Endothelial cell (in vitro differentiated cells): ENCODE data around the gene MAB21L1. TPM values are rescaled to one million over a fixed set of nuclear protein-coding genes. Genes with fewer than 3 reads are reported as not detected.

Experiments used
- DNase-seq: peaks from one replicate; pipeline ENCODE4 v3.0.0; 2021; ENCODE audit warnings: low spot score
- H3K27ac Mint-ChIP-seq: one replicate; pipeline ENCODE4 v1.8.0; 2021; ENCODE audit warnings: mixed read lengths, inconsistent platforms; ENCODE audit not compliant: unreplicated experiment
- H3K27me3 Mint-ChIP-seq: one replicate; pipeline ENCODE4 v1.8.0; 2021; ENCODE audit warnings: mild to moderate bottlenecking, moderate library complexity, mixed read lengths, inconsistent platforms; ENCODE audit not compliant: unreplicated experiment
- H3K36me3 Mint-ChIP-seq: one replicate; pipeline ENCODE4 v1.8.0; 2021; ENCODE audit warnings: mild to moderate bottlenecking, low read depth, mixed read lengths, inconsistent platforms; ENCODE audit not compliant: unreplicated experiment
- H3K4me1 Mint-ChIP-seq: one replicate; pipeline ENCODE4 v1.8.0; 2021; ENCODE audit warnings: mild to moderate bottlenecking, mixed read lengths, inconsistent platforms; ENCODE audit not compliant: unreplicated experiment
- H3K4me3 Mint-ChIP-seq: one replicate; pipeline ENCODE4 v1.8.0; 2021; ENCODE audit warnings: mild to moderate bottlenecking, mixed read lengths, inconsistent platforms; ENCODE audit not compliant: unreplicated experiment
- H3K9me3 Mint-ChIP-seq: one replicate; pipeline ENCODE4 v1.8.0; 2021; ENCODE audit warnings: mixed read lengths, inconsistent platforms; ENCODE audit not compliant: unreplicated experiment
- CTCF ChIP-seq: fragments of 200-600 bp; sonication (generic); IDR thresholded peaks from one replicate; pipeline ENCODE4 v1.5.0; 2021; ENCODE audit warnings: antibody characterized with exemption; ENCODE audit not compliant: unreplicated experiment
- total RNA-seq: library from RNA; stranded (reverse); fragmentation: NEBNext Ultra II Directional; extraction: Animal tissue kit (Norgen Biotek cat#: 25700); gene quantifications from one replicate; pipeline ENCODE4 v1.2.1, GENCODE V29; 2021; ENCODE audit not compliant: unreplicated experiment

The MAB21L1 gene
- total RNA-seq, 1 donor from 2014 or later = 0.13 TPM

- H3K27ac Mint-ChIP-seq = no peak overlapping the region
- H3K4me1 Mint-ChIP-seq = no peaks in the 10 kb centered on the region
- H3K36me3 Mint-ChIP-seq = no peaks in the 10 kb centered on the region
- no peak for DNase-seq
- TF ChIP-seq CTCF = no peak
- H3K4me3 Mint-ChIP-seq = no peak overlapping the region
- H3K9me3 Mint-ChIP-seq = no peaks in the 10 kb centered on the region
- H3K27me3 Mint-ChIP-seq = no peaks in the 10 kb centered on the region
Measured at GRCh38 chr13:35460061-35460460, 16.4 kb downstream of the MAB21L1 start.

- H3K4me1 Mint-ChIP-seq = no peaks in the 10 kb centered on the region
- H3K36me3 Mint-ChIP-seq = no peaks in the 10 kb centered on the region
- H3K9me3 Mint-ChIP-seq = no peaks in the 10 kb centered on the region
- H3K27me3 Mint-ChIP-seq = no peaks in the 10 kb centered on the region
- H3K27ac Mint-ChIP-seq = no peak overlapping the region
- no peak for TF ChIP-seq CTCF
- DNase-seq = no peak
- no peak overlapping the region for H3K4me3 Mint-ChIP-seq
Measured at GRCh38 chr13:35457258-35457657, 19.2 kb downstream of the MAB21L1 start.

- Mint-ChIP-seq H3K36me3 (no peaks in the 10 kb centered on the region), H3K27me3 (no peaks in the 10 kb centered on the region), H3K9me3 (no peaks in the 10 kb centered on the region), H3K27ac (no peak overlapping the region), H3K4me3 (no peak overlapping the region), H3K4me1 (no peaks in the 10 kb centered on the region)
- DNase-seq = no peak
- no peak for TF ChIP-seq CTCF
Measured at GRCh38 chr13:35455022-35455421, 21.5 kb downstream of the MAB21L1 start.

- no peak overlapping the region for H3K4me3 Mint-ChIP-seq
- no peak for DNase-seq
- no peaks in the 10 kb centered on the region for H3K36me3 Mint-ChIP-seq
- TF ChIP-seq CTCF = no peak
- no peaks in the 10 kb centered on the region for H3K4me1 Mint-ChIP-seq
- H3K9me3 Mint-ChIP-seq = no peaks in the 10 kb centered on the region
- H3K27ac Mint-ChIP-seq = no peak overlapping the region
- no peaks in the 10 kb centered on the region for H3K27me3 Mint-ChIP-seq
Measured at GRCh38 chr13:35449821-35450220, 26.7 kb downstream of the MAB21L1 start.

- TF ChIP-seq CTCF = no peak
Measured at GRCh38 chr13:35448465-35448864, 28.0 kb downstream of the MAB21L1 start.

More at GRCh38 chr13:35448465-35448864, 28.0 kb downstream of the MAB21L1 start:
- Mint-ChIP-seq H3K27me3 (no peaks in the 10 kb centered on the region), H3K27ac (no peak overlapping the region), H3K36me3 (no peaks in the 10 kb centered on the region), H3K4me1 (no peaks in the 10 kb centered on the region), H3K4me3 (no peak overlapping the region), H3K9me3 (no peaks in the 10 kb centered on the region)
- no peak for DNase-seq
